HUES64 (cell line): ENCODE data around the gene PYDC1.

Experiments
- H3K27ac ChIP-seq: 2 replicates; pipeline ENCODE4 v1.7.0; 2013; ENCODE audit warnings: low read depth, low read length, inconsistent platforms
- H3K27me3 ChIP-seq: 2 replicates; pipeline ENCODE4 v1.6.1; 2013; ENCODE audit warnings: mild to moderate bottlenecking, low read length; ENCODE audit not compliant: insufficient read depth
- H3K36me3 ChIP-seq: 2 replicates; pipeline ENCODE4 v1.6.1; 2013; ENCODE audit warnings: mild to moderate bottlenecking, low read length; ENCODE audit not compliant: insufficient read depth
- H3K4me1 ChIP-seq: 2 replicates; pipeline ENCODE4 v1.6.1; 2013; ENCODE audit warnings: mild to moderate bottlenecking, low read length, moderate library complexity; ENCODE audit not compliant: insufficient read depth
- H3K4me3 ChIP-seq: 2 replicates; pipeline ENCODE4 v1.5.1; 2013; ENCODE audit warnings: mild to moderate bottlenecking, low read length, moderate library complexity
- H3K9ac ChIP-seq: 2 replicates; pipeline ENCODE4 v1.6.1; 2013; ENCODE audit warnings: mild to moderate bottlenecking, low read depth, low read length
- H3K9me3 ChIP-seq: 2 replicates; pipeline ENCODE4 v1.6.1; 2013; ENCODE audit warnings: low read depth, low read length; ENCODE audit not compliant: insufficient read depth
- WGBS: fragments of 150-250, 120-280 bp; methylation state at CpG from one replicate; pipeline ENCODE4 v1.1.7; 2013; ENCODE audit warnings: missing lambda C conversion rate; 5-methylcytosine and 5-hydroxymethylcytosine counted together

PYDC1 gene

DNA sequence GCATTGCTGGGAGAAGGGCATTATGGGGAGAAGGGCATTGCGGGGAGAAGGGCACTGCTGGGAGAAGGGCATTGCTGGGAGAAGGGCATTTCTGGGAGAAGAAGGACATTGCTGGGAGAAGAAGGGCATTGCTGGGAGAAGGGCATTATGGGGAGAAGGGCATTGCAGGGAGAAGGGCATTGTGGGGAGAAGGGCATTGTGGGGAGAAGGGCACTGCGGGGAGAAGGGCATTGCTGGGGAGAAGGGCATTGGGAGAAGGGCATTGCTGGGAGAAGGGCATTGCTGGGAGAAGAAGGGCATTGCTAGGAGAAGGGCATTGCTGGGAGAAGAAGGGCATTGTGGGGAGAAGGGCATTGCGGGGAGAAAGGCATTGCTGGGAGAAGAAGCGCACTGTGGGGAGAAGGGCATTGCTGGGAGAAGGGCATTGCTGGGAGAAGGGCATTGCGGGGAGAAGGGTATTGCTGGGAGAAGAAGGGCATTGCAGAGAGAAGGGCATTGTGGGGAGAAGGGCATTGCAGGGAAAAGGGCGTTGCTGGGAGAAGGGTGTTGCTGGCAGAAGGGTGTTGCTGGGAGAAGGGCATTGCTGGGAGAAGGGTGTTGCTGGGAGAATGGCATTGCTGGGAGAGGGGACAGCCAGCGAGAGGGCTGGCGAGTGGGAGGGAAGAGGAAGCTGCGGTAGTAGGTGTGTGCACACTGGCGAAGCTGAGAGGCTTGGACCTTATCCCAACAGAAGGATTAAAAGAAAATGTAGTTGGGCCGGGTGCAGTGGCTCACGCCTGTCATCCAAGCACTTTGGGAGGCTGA, 4.6 kb upstream of the PYDC1 start:
- peaks cover 24% of the 10 kb centered on the region for H3K27me3 ChIP-seq
- no peaks in the 10 kb centered on the region for H3K9me3 ChIP-seq
- no peak overlapping the region for H3K4me3 ChIP-seq
- H3K4me1 ChIP-seq: 0 out of 2 replicates have a peak, but pooled peaks cover 2% of the 10 kb centered on the region
- H3K9ac ChIP-seq: no peak overlapping the region
- no peaks in the 10 kb centered on the region for H3K36me3 ChIP-seq
- H3K27ac ChIP-seq: no peak overlapping the region
- 87% methylated on average over 12 of the region's 12 CpGs for WGBS

DNA sequence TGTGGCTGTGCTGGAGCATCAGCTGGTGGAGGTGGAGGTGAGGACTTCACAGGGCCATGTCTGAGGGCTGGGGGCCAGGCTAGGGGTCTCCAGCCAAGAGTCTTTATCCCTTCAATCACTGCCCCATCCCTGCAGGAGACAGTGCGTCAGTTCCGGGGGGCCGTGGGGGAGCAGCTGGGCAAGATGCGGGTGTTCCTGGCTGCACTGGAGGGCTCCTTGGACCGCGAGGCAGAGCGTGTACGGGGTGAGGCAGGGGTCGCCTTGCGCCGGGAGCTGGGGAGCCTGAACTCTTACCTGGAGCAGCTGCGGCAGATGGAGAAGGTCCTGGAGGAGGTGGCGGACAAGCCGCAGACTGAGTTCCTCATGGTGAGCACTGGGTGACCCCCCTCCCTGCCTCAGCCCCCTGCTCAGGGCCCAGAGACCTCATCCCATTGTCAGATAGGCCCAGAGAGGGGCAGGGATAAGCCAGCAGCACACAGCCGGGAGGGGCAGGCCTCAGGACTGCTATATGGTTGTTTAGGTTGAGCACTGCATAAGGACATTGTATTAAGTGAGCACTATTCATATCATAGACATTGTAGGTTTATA, 2.3 kb upstream of the PYDC1 start:
- 92% methylated on average over 15 of the region's 15 CpGs for WGBS
- no peak overlapping the region for H3K9ac ChIP-seq
- no peaks in the 10 kb centered on the region for H3K36me3 ChIP-seq
- H3K4me3 ChIP-seq: no peak overlapping the region
- H3K27me3 ChIP-seq: peaks cover 47% of the 10 kb centered on the region
- peaks cover 5% of the 10 kb centered on the region; the same call in 1 of the 2 replicates for H3K4me1 ChIP-seq
- no peak overlapping the region for H3K27ac ChIP-seq
- H3K9me3 ChIP-seq: no peaks in the 10 kb centered on the region

DNA sequence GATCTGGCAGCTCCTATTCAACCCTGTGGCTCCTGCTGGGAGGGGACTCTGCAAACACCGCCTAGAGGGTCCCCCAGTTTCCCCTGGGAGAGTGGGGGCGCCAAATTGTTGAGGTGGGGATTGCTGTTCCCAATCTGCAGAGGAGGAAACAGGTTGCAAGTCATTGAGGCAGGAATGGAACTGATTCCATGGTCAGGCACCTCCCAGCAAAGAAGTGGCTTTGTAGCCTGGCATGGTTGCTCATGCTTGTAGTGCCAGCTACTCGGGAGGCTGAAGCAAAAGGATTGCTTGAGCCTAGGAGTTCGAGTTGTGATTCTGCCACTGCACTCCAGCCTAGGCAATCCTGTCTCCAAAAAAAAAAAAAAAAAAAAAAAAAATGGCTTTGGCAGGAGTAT, 198 bp upstream of the PYDC1 start:
- no peak overlapping the region for H3K9ac ChIP-seq
- no peak overlapping the region for H3K27ac ChIP-seq
- H3K4me1 ChIP-seq: peaks cover 5% of the 10 kb centered on the region; the same call in 1 of the 2 replicates
- peak overlapping the region; percentile 69 for H3K4me3 ChIP-seq
- no peaks in the 10 kb centered on the region for H3K36me3 ChIP-seq
- H3K27me3 ChIP-seq: peaks cover 56% of the 10 kb centered on the region
- no peaks in the 10 kb centered on the region for H3K9me3 ChIP-seq
- 39% methylated on average over 4 of the region's 4 CpGs for WGBS

DNA sequence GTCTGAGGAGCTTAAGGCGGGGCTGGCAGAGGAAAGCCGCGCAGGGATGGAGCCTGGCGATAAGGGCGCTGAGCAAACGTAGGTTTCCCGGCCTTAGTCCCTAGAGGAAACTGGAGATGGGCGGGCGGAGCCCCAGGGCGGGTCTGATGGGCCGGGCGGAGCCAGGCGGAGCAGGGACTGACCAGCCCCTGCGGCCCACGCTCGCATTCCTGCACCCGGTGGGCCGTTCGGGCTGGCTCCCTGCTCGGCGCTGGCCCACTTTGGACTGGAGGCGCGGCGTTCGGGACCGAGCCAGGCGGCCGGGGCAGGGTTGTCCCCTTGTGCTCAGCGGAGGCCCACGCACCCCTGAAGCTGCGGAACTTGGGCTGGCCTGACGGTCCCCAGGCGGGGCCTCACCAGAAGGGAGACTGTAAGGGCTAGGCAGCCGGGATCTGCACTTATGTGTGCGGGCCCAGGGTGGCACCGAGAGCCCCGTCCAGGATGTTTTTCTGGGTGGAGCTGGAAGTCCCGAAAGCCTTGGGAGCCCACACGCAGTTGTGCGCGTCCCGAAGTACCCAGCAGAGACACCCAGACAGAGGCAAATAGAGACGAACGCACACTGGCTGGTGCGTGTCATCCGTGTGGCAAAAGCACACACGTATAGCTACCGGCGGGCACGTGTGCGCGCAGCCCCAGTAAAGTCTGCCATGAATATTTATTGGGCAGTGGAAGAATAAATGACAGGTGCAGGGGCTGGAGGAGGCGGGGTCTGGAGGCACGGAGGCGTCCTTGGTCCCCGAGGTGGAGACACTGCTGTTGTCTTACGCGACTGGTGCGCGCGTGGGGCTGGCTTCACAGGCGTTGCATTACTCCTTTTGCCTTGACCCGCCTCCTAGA, 1.4 kb downstream of the PYDC1 start:
- no peak overlapping the region for H3K27ac ChIP-seq
- H3K27me3 ChIP-seq: peaks cover 56% of the 10 kb centered on the region
- H3K9ac ChIP-seq: peak overlapping the region; percentile 63; the same call in 1 of the 2 replicates
- H3K4me1 ChIP-seq: peaks cover 5% of the 10 kb centered on the region; the same call in 1 of the 2 replicates
- H3K4me3 ChIP-seq: peak overlapping the region; percentile 69
- no peaks in the 10 kb centered on the region for H3K36me3 ChIP-seq
- no peaks in the 10 kb centered on the region for H3K9me3 ChIP-seq
- WGBS: 1% methylated on average over 63 of the region's 63 CpGs

DNA sequence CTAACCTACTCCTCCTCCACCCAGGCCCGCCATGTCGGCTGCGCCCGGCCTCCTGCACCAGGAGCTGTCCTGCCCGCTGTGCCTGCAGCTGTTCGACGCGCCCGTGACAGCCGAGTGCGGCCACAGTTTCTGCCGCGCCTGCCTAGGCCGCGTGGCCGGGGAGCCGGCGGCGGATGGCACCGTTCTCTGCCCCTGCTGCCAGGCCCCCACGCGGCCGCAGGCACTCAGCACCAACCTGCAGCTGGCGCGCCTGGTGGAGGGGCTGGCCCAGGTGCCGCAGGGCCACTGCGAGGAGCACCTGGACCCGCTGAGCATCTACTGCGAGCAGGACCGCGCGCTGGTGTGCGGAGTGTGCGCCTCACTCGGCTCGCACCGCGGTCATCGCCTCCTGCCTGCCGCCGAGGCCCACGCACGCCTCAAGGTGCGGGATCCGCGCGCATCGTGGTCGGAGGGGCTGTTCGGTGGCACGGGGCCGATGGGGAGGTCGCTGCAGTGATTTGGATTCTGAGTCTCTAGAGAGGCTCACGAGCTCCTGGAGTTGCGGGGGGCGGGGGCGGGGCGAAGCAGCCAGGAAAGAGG, 2.1 kb downstream of the PYDC1 start:
- Histone ChIP-seq H3K9ac (peak overlapping the region; percentile 63), H3K9me3 (no peaks in the 10 kb centered on the region), H3K27me3 (peaks cover 56% of the 10 kb centered on the region), H3K4me3 (peak overlapping the region; percentile 69), H3K36me3 (no peaks in the 10 kb centered on the region), H3K27ac (0 out of 2 replicates have a peak overlapping the region, but pooled peaks have one; percentile 35), H3K4me1 (peaks cover 5% of the 10 kb centered on the region; the same call in 1 of the 2 replicates)
- 2% methylated on average over 58 of the region's 58 CpGs for WGBS

DNA sequence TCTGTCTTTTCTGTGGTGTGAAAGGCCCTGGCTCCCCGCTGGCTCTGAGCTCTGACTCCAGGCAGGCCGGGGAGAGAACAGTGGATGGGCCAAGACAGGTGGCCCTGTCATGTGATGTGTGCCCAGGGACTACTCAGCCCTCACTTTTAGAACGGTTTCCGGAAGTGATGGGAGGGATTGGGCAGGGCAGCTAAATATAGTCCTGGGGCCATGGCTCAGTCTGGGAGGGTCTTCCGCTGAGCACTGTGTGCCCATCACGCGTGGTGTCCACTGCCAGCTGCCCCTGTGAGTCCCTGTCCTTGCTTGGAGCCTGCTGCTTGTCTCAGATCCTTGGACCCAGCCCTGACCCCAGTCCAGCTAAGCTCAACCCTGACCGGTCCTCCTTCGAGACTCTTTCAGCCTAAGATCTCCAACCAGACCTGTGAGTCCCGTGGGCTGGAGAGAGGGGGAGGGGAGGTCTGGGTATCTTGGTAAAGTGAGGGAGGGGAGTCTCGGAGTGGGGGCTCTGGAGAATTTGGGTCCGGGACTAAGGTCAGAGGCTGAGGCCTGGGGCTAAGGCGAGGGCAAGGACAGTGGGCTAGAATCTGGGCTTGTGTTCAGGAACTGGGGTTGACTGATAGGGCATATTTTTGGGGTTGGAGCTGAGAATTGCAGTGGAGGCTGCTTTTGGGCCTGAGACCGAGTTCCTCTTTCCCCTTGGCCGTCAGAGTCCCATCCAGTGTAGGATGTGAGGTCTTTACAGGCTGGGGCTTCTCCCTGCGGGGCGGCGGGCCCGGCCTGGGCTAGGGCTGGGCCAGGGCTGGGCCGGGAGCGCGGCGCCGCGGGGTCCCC, 2.8 kb downstream of the PYDC1 start, which contains the start of gene TRIM72:
Gene TRIM72, plus strand, starts transcription at position 243 of the 831 bp plus-strand sequence. CDS start 620 bp downstream, outside the sequence.
- H3K4me3 ChIP-seq: peak within 1 kb of the TSS; percentile 69
- 43% methylated on average over 25 of the region's 25 CpGs for WGBS
- H3K36me3 ChIP-seq: no peaks in the 10 kb centered on the region
- H3K27ac ChIP-seq: 0 out of 2 replicates have a peak within 1 kb of the TSS, but pooled peaks have one; percentile 35
- peaks cover 56% of the 10 kb centered on the region for H3K27me3 ChIP-seq
- peaks cover 5% of the 10 kb centered on the region; the same call in 1 of the 2 replicates for H3K4me1 ChIP-seq
- no peaks in the 10 kb centered on the region for H3K9me3 ChIP-seq
- peak within 1 kb of the TSS; percentile 63 for H3K9ac ChIP-seq

DNA sequence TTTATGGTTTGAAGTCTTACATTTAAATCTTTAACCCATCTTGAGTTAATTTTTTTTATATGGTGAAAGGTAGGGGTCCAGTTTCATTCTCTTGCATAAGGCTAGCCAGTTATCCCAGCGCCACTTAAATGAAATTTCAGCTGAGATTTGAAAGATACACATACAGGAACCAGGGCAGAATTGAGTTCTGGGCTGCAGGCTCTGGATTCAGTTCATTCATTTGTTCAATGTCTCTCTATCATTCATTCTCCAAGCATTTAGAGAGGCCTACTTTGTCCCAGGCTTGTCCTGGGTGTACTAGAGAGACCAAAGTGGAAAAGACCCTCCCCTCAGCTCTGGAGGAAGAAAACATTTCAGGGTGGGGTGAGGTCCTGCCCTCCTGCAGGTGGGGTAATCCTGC, 3.6 kb downstream of the PYDC1 start:
- H3K9ac ChIP-seq: no peak overlapping the region
- H3K4me3 ChIP-seq: no peak overlapping the region
- H3K36me3 ChIP-seq: no peaks in the 10 kb centered on the region
- H3K27ac ChIP-seq: no peak overlapping the region
- peaks cover 5% of the 10 kb centered on the region; the same call in 1 of the 2 replicates for H3K4me1 ChIP-seq
- H3K9me3 ChIP-seq: no peaks in the 10 kb centered on the region
- peaks cover 50% of the 10 kb centered on the region for H3K27me3 ChIP-seq
- WGBS: 97% methylated on average over 1 of the region's 1 CpG

DNA sequence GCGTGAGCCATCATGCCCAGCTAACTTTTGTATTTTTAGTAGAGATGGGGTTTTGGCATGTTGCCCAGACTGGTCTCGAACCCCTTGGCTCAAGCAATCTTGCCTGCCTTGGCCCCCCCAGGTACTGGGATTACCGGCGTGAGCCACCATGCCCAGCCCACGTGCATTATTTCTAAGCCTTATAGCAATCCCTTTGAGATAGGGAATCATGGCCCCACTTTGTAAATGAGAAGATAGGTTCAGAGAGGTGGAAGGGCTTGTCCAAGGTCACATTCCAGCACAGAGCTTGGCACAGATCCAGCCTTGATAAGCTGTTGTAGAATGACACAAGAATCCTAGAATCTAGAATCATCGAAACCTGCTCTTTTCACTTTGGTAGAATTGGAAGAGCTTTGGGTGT, 10.2 kb downstream of the PYDC1 start:
- Histone ChIP-seq H3K4me3 (no peak overlapping the region), H3K4me1 (no peaks in the 10 kb centered on the region), H3K36me3 (no peaks in the 10 kb centered on the region), H3K9ac (no peak overlapping the region), H3K27me3 (peaks cover 29% of the 10 kb centered on the region), H3K27ac (no peak overlapping the region), H3K9me3 (no peaks in the 10 kb centered on the region)
- 90% methylated on average over 6 of the region's 6 CpGs for WGBS

DNA sequence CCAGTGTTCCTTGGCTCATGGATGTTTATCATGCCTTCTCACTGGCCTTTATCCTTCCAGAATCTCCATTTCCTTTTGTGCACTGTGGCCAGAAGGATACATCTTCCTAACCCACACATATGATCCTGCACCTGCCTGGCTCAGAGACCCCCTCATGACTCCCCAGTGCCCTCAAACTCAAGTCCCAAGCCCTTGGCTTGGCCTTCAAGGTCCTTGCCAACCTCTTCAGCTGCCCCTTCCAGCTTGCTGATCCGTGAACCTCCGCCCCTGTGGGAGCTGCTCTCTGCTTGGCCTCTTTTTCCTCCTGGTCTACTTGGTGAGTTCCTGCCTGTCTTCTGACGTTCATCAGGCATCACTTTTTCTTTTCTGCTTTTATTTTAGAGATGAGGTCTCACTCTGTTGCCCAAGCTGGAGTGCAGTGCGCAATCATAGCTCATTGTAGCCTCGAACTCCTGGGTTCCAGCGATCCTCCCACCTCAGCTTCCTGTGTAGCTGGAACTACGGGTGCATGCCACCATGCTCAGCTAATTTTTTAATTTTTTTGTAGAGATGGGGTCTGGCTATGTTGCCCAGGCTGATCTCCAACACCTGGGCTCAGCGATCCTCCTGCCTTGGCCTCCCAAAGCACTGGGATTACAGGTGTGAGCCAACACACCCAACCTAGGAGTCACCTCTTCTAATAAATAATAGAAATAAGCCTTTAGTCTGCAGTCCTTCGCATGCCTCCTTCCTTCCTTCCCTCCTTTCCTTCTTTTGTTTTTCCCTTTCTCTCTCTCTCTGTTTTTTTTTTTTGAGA, 11.9 kb downstream of the PYDC1 start:
- 92% methylated on average over 9 of the region's 9 CpGs for WGBS
- Histone ChIP-seq H3K4me1 (no peaks in the 10 kb centered on the region), H3K9me3 (no peaks in the 10 kb centered on the region)

More for the DNA sequence above, 11.9 kb downstream of the PYDC1 start:
- H3K27ac ChIP-seq: no peak overlapping the region
- H3K36me3 ChIP-seq: no peaks in the 10 kb centered on the region
- H3K9ac ChIP-seq: no peak overlapping the region
- no peak overlapping the region for H3K4me3 ChIP-seq
- H3K27me3 ChIP-seq: peaks cover 34% of the 10 kb centered on the region
